Activated T-cell treated with anti-CD3 and anti-CD28 coated beads for 48 hours (primary cell): ENCODE data around the gene PML.
"Not testable (repeated sequence)": the region's sequence is repeated elsewhere in the genome, so short reads cannot be mapped to it uniquely, and the experiment has no call there.

Experiments used
- DNase-seq: peaks from one replicate; pipeline ENCODE4 v3.0.0-alpha.2; 2020; ENCODE audit warnings: low read depth

PML gene

DNA sequence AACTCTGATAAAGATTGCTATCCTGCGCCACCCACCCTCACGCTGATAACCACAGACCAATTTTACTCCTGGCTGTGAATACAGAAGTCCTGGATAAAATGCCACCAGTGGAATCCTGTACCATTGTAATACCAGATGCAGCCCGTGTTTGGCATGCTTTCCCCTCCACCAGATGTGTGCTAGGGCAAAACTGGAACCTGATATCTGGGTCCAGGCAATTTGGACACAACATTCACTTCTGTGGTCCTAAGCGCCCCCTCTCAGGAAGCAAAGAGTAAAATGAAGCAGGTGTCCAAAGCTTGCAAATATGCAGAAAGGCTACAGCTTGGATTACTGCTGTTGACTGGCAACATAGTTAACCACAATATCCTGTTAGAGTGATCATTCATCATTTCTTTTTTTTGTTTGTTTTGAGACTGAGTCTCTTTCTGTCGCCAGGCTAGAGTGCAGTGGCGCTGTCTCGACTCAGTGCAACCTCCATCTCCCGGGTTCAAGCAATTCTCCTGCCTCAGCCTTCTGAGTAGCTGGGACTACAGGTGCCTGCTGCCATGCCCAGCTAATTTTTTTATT, 35.4 kb upstream of the PML start:
- no peak for DNase-seq

DNA sequence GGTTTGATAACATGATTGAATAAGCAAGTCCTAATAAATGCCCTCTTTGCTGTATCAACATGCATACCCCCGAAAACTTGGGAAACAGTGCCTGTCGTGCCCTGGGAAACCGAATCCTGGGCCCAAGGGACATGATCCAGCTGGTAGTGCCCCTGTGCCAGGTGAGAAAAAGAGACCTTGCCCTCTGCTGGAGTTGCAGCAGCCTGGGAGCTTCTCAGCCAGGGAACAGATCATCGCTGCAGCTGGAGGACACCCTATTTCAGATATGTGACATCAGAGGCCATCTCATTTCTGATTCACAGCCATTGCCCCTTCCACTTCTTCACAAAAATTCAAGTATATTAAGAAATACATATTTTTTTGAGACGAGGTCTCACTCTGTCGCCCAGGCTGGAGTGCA, 34.7 kb upstream of the PML start:
- DNase-seq: no peak

DNA sequence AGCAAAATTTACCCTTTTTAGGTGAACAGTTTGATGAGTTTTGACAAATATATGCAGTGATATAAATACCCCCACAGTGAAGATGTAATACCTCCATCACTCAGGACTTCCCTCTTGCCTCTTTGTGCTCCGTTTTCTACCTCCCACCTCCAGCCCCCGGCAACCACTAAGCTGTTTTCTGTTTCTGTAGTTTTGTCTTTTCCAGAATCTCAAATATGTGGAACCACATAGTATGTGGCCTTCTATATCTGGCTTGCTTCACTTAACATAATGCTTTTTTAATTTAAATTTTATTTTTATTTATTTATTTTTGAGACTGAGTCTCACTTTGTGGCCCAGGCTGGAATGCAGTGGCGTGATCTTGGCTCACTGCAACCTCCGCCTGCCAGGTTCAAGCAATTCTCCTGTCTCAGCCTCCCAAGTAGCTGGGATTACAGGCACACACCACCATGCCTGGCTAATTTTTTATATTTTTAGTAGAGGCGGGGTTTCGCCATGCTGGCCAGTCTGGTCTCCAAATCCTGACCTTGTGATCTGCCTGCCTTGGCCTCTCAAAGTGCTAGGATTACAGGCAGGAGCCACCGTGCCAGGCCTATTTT, 33.9 kb upstream of the PML start:
- DNase-seq: not testable (repeated sequence)

DNA sequence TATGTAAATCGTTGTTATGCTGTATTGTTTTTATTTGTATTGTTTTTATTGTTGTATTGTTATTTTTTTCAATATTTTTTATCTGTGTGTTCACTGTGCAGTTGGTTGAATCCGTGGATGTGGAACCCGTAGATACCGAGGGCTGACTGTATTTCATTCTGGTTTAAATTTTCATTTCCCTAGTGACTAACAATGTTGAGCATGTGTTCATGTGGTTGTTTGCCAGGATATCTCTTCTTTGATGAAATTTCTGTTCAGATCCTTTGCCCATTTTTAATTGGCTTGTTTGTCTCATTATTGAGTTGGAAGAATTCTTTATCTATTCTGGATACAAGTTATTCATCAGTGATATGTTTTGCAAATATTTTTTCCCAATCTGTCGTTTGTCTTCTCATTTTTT, 32.1 kb upstream of the PML start:
- no peak for DNase-seq

DNA sequence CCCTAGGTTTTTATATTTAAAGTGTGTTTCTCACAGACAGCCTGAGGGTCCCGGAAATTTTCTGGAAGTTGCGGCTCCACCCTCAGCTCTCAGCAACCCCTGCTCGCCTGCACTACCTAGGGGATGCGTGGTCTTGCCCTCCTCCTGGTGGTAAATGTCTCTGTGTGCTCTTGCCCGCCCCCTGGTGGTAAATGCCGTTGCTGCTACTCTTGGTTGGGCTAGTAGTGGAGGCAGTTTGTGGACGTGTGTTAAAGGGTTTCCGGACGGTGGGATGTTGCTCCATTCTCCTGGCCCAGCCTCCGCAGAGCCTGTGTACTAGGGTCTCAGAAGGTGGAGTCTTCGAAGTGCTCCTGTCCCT, 29.8 kb upstream of the PML start:
- DNase-seq: peak; percentile 82

DNA sequence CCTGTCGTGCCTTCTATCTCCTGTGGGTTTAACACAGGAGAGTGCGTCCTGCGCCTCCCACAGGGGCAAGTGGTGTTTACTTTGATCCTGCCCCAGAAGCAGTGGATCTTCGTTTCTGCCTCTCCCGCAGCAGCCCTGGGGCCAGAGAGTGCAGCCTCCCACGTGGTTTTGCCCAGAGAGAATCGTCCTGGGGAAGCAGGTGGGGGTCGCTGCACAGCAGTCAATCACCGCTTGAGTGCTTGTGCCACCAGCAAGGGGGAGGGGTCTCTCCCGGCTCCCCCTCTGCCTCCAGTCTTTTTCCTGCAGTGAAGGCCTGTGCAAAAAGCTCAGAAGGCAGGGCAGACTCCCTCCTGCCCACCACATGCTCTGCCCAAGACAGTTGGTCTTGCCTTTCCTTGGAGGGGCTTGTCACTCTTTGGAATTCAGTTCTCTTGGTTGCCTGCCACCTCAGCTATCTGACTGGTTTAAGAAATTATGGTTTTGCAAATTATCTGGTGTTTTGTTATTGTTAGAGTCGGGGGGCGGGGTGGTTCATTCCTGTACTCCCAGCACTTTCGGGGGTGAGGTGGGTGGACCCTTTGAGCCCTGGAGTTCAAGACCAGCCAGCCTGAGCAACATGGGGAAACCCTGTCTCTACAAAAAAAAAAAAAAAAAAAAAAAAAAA, 29.3 kb upstream of the PML start:
- DNase-seq: peak; percentile 58

DNA sequence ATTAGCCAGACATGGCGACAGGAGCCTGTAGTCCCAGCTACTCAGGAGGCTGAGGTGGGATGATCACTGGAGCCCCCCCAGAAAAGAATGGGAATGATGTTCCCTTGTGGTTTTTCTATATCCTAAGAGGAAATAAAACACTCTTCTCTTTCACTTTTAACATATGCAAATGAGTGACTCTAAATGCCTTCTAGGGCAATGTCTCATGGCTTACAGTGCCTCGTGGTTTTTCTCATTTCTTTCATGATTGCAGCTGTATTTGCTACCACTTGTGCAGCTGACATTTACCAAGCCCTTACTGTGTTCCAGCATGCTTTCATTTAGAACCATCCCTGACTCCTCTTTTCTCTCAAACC, 28.8 kb upstream of the PML start:
- DNase-seq: no peak

DNA sequence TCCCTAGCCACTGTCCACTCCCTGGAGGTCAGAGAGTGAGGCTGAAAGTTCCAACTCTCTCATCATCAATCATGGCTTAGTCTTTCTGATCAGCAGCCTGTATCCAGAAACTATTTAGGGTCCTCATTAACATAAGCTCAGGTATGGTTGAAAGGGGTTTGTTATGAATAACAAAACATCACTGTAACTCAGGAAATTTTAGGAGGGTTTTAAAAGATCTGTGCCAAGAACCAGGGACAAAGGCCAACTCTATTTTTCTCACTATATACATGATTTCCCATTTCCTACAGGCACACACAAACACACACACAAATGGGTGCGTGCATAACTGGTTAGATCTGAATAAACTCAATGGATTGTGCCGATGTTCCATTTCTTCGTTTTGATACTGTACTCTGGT, 26.1 kb upstream of the PML start:
- no peak for DNase-seq

DNA sequence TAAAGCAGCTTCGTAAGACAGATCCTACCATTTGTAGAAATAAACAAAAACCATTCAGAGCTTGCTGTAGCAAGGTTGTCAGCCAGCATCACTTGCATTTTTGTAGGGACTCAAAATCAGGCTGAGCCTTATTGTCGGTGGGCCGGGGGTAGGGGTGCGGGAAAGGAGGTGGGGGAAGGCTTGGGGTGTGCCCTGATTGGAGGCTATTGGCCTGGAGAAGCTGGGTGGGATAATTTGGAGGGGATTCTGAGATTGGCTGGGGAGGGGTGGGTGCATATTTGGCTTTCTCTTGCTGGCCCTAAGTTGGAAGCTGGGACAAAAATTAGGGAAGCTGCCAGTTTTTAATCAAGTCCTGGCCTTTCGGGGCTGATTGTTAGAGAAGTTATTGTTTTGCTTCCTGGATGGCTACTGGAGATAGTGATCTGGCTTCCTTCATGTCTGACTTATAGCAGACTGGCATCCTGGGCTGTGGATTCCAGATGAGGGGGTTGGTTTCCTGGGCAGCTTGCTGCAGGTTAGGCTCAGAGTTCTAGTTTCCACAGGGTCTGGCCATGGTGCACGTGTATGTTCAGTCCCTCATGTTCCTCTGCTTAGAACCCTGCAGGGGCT, 25.3 kb upstream of the PML start:
- DNase-seq: no peak

DNA sequence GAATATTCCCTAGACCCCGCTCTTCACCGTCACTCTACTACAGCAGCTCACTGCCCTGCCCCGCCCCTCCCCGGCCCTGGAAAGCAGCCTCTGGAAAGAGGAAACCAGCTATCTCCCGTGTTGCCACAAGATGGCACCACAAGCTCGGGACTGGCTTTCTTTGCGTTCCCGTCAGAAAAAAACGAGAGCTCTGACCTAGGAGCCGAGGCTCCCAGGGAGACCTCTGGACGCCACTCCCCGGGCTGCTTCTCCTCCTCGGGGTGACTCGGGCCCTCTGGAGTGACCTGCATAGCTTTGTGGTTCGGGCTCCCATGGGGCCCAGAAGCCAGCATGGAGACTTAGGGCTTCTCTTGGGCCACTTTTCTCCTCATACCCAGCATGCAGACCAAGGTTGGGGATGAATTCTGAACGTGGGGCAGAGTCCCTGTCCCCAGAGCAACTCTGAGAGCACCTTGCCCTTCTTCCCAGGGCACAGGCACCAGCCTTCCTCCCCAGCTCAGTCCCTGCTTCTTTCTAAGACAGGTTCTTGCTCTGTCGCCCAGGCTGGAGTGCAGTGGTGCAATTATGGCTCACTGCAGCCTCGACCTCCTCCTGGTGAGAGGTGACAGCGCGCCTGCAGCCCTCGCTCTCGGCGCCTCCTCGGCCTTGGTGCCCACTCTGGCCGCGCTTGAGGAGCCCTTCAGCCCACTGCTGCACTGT, 21.4 kb upstream of the PML start:
- DNase-seq: peak; percentile 72

DNA sequence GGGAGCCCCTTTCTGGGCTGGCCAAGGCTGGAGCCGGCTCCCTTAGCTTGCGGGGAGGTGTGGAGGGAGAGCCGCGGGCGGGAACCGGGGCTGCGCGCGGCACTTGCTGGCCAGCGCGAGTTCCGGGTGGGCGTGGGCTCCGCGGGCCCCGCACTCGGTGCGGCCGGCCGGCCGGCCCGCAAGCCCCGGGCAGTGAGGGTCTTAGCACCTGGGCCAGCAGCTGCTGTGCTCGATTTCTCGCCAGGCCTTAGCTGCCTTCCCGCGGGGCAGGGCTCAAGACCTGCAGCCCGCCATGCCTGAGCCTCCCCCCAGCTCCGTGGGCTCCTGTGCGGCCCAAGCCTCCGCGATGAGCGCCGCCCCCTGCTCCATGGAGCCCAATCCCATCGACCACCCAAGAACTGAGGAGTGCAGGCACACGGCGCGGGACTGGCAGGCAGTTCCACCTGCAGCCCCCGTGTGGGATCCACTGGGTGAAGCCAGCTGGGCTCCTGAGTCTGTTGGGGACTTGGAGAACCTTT, 20.8 kb upstream of the PML start:
- DNase-seq: not testable (repeated sequence)

DNA sequence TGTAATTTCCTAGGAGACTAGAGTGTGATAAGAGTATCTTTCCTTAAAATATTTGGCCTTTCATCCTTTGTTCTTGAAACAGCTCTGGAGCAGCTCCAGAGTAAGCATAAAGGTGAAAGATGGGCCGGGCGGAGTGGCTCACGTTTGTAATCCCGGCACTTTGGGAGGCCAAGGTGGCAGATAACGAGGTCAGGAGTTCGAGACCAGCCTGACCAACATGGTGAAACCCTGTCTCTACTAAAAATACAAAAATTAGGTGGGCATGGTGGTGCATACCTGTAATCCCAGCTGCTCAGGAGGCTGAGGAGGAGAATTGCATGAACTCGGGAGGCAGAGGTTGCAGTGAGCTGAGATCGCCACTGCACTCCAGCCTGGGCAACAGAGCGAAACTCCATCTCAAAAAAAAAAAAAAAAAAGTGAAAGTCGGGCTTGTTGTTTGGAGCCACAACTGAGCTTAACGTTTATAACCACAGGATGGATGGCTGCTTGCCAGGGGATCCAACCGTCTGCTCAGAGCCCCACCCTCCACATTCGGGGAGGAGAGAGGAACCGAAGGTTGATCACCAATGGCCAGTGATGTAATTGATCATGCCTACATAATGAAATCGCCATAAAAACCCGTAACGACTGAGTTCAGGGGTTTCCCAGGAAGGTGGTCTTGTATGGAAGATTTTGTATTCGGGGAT, 18.9 kb upstream of the PML start:
- not testable (repeated sequence) for DNase-seq

DNA sequence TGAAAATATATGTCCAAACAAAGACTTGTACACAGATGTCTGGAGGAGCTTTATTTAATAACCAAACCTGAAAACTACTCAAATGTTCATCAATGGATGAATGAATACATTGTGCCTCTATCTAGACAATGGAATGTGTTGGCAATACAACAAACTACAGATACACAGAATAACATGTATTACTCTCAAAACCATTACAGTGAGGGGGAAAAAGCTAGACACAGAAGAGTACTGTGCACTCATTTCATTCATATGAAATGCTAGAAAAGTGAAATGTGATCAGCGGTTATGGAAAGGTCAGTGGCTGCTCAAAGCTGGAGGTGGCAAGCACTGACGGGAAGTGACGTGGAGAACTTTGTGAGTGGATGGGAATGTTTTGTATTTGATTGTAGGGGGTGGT, 15.6 kb upstream of the PML start:
- DNase-seq: no peak

DNA sequence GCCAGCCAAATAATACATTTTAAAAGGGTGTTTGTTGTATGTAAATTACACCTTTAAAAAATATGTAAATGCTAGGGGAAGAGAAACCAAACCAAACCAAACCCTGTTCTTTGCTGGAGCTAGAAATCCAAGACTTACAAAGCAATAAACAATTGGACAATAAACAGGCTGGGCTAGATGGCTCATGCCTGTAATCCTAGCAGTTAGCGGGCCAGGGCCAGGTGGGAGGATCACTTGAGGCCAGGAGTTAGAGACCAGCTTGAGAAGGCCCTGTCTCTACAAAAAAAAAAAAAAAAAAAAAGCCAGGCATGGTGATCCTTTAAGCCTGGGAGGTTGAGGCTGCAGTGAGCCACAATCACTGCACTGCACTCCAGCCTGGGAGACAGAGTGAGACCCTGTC, 14.9 kb upstream of the PML start:
- DNase-seq: no peak

DNA sequence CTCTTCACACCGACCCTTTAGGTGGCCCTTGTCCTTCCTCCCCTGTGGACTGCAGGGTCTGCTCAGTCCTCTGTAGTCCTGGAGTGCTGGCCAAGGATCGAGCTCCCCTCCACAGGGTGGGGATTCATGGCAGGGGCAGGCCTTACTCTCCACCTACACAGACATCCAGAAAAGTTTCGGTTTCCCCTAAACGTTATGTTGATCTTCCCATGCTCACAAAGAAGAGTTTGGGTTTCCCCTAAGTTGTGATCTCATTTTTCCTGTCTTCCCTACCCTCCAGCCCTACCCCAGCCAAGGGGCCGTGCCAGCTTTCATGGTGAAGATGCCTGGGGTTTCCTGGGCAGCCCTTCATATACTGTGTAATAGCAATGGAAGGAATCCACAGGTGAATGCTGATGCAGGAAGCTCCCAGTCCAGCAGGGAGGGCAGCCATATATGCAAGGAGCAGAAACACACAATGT, 12.7 kb upstream of the PML start:
- no peak for DNase-seq

DNA sequence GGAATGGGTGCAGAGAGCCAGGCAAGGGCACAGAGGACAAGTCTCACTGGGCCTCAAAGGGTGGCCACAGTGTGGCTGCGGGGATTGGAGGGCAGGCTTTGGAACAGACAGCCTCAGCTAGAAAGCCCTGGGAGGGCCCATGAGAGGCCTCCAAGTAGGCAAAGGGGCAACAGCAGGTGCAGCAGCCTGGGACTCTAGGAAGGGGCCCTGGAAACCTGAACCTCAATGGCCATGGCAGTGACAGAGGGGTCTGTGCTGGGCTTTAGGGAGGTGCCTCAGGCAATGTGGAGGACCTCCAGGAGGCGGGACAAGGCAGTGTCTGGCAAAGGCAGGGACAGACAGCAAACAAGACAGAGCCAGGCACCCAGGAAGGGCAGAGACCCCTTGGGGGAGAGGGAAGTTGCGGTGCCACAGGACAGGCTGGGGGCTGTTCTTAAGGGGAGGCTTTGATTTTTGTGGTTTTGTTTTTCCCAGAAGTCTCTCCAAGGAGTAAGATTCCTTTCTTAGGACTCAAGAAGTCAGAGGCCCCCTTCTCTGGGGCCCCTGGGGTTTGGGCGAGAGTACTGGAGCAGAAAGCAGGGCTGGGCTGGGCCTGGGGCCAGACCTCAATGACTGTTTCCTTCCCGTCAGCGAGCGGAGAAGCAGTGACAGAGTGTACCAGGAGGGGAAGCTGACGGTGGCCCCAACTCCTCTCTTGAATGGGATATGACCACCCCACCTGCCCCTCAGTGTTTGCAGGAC, 12.1 kb upstream of the PML start:
- DNase-seq: no peak

DNA sequence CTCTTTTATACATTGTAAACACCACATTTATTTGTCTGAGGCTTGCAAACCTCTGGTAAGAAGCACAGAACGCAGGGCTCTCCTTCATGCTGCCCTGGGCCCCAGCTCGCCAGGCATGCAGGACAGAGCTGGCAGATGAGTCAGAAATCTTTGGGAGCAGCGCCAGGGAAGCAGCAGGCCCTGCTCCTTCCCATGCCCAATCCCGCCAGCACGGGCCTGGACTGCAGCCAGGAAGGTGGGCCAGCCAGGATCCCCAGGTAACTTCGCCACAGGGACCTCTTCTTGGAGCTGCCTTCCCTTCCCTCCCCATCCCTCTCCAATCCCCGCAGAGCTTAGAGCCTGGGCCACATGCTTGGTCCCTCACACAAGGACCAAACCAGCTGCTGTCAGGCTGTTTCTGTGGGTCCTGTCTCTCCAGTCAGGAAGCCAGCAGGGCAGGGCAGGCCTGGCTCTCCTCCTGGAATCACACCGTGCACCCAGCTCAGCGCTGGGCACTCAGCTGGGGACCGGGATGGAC, 11.2 kb upstream of the PML start:
- no peak for DNase-seq

DNA sequence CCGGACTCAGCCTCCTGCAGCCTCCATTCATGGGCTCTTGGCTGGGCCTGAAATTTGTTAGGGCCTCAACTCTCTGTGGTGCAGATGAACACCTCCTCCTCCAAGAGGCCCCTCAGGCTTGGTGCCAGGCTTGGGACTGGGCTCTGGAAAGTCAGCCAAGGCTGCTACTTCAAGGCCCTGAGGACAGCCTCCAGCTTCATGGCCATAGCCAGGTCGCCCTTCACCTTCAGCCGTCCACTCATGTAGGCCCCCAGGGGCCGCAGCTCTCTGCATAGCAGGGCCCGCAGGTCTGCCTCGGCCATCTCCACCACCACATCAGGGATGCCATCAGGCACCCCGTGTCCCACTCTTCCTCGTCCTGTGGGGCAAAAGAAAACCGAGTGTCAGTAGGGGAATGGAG, 10.7 kb upstream of the PML start:
- DNase-seq: no peak

DNA sequence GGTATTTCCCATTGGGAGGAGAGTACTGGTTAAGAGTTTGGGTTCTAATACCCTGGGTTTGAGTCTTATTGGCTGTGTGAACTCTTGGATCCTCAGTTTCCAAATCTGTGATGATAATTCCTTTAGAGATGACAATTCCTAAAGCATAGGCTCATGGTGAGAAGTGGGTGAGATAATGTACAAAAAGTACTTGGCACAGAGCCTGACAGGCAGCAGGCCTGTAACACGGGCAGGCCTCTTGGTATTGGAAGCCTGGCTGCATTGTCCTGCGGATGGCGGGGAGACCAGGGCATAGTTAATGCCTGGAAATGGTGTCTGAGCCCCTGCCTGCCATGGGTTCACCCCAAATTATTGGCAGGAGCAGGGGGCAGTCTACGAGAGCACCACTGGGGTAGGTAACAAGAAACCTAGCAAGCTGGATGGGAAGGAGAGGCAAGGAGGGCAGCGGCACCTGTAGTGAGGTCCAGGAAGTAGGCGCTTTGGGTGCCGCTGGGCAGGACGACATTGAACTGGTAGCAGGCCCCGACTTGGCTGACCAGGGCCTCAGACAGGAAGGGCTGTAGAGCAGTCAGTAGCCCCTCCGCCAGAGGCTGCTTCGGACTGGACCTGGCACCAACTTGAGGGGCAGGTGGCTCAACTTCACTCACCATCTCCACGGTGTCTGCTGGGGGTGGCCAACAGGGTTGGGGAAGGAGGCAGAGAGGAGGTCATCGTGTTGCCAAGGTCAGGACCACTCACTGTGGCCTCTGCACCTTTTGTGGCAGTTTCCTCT, 10.1 kb upstream of the PML start:
- no peak for DNase-seq

DNA sequence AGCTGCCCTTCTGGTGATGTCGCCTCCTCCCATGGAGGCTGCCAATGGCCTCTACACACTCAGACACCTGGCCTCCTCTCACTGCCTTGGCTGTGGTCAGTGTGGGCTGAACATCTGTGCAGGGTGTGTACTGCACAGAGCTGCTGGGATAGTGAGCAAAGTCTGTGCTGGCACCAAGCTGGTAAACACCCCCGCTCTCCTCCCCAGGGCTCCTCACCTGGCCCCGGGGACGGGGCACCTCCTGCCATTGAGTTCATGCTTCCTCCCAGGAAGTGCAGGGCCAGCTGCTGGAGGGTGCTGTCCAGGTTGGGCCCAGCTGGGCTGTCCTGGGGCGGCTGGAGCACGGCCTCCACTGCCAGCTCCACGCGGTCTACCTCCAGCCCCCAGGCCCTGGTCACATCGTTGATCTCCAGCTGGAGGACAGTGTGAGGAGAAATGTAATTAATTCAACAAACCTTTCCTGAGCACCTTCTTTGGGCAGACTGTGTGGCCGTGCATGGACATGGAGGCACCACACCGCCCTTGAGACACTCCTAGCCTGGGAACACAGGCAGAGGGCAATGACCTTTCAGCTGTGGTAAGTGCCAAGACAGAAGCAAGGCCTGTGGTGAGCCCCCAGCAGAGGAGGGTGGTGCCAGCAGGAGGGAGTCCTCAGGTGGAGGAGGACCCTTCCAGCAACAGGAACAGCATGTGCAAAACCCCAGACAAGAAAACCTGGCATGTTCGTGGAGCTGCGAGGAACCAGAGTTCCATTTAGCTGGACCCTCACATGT, 9.2 kb upstream of the PML start:
- DNase-seq: no peak
